Measurements from ENCODE around the gene ZNF536.

Gene ZNF536

DNA sequence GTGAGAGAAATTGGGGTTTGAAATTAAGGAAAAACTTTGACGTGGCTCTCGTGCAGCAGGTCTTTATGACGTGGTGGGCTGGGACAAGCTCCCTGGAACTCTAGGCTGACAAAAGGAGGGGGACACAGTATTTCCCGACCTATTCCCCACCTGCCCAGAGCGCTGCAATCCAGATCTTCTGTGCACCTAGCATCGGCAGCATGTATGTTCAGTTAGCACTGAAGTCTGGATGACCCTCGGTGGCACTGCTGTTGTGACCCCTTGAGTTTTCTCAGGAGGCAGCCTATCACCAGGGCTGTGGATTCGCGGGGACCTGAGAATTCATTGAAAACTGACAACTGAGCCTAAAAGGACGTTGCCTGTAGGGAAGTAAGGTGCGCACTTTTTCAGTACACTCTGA lies 9.1 kb upstream of the ZNF536 start:
- DNase-seq (ENCODE audit: low read depth) = no peak

DNA sequence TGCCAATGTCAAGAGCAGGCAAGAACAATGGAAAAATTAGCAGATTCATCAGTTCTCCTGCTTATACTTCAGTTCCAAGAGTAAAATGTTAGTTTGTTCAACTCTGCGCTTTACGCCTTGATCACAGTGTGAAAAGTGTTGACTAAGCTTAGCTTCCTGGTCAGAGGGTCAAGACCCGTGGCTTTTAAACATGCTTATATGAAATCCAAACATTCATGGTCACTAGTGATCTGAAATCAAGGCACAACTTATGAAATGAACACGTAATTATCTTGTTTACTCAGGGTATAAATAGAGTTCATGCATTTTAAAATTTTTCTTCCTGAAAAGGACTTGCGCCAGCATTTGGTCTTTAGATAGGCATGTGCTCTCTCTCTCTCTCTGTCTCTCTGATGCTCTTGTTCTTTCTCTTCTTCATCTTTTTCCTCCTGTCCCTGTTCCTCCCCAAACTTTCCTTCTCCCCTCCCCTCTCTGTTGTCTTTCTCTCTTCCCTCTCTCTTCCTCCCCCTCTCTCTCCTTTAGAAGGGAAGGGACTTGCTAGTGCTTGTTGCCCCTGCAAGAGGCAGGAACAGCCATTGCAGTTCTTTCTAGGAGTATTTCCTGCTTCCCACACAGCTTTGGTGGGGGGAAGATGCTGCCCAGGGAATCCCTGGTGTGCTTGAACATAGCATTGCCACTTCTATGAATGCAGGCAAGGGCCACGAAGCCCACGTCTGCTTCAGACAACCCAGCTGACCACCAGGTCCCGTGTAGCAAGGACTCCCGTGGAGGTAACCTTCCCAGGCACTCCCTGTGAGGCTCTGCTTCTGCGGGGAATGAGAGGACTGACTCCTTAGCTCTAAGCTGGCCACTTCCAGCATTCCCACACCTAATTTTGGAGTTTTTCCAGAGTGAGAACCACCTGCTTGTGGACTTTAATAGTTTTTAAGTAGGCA lies 7.1 kb upstream of the ZNF536 start:
- DNase-seq (ENCODE audit: low read depth) = no peak

DNA sequence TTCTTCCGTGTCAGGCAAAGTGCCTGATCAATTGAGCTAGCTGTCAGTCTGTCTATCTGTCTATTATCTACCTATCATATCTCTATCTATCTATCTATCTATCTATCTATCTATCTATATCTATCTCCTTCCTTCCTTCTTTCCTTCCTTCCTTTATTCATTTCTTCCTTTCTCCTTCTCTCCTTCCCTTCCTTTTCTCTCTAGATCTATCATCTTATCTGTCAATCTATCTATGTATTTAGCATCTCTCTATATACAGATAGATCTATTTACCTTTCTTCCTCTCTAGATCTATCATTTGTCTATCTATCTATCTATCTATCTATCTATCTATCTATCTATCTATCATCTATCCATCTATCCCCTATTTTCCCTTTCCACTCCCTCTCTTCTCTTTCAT lies 5.9 kb upstream of the ZNF536 start:
- no peak for DNase-seq (ENCODE audit: low read depth)

DNA sequence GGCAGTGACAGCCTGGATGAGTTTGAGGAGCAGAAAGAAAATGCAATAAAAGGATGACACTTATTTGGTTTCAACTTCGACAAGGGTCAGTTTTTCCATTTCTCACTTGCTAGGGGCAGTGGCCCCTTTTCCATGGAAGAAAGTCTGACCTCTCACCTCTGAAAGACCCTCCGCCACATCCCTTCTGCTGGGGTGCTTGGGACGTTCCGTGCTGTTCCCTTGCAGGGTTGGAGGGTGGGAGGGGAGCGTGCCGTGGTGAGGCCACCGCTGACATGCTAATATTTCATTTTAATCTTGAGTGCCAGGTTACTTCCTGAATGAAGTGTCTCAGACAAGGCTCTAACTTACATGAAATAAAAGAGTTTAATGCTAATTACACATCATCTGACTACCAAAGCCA lies 5.2 kb upstream of the ZNF536 start:
- DNase-seq (ENCODE audit: low read depth) = no peak

DNA sequence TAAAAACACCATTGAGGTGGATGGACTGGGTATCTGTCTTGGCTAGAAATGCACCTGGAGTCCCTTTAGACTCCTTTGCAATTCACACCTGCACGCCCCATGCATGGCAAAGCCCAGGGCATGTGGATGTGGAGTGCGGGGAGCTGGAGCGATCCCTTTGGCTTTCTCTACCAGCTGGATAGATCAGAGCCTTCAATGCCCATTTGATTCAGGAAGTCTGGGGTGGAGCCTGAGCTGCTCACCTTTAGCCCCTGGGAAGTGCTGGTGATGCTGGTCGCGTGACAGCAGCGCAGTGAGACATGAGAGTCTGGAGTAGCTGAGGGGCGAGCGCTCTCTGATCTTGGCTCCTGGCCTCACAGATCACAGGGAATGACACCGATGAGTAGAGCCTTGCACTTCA lies 4.8 kb upstream of the ZNF536 start:
- no peak for DNase-seq (ENCODE audit: low read depth)

DNA sequence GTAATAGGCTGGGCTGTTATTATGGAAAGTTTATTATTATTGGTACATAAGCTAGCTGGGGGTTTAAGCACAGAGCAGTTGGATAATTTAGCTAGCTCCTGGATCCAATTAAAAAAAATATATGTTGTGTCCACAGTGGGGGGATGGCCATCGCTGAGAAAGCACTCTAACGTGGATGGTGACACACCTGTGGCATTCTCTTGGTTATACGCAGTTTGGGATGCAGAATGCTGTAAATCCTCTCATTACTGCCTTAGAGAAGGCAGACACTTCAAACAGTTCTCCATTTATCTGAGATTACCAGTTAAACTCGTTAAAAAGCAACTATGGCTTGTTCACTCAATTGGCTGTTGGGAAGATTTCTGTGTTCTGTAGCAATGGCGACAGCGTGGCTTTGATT lies 2.4 kb upstream of the ZNF536 start:
- no peak for DNase-seq (ENCODE audit: low read depth)

DNA sequence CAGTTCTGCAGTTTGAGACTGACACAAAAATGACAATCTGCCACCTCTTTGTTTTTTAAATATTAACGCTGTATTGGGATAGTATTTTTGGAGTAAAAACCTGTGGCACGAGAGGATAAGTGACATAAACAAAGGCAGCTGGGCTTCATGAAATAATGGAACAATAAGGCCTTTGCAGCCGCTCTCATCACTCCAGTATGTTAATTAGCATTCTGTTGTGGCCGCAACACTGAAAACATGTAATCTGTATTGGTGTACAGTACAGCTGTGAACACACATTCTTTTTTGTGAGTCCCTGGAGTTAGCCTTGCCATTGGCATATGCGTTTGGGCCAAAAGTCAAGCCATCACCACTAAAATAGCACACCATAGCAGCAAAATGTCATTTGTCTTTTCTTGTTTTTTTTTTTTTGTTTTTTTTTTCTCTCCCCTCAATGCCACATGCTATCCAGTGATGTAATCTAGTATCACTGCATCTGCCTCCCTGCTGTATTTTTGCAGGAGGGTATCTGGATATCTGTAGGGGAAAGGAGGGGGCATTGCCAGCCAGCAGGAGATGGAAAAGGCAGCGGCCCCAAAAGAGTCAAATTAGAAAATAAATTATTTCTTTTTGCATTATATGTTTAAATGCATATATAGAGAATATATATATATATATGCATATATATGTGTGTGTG lies 885 bp upstream of the ZNF536 start:
- DNase-seq (ENCODE audit: low read depth) = no peak

DNA sequence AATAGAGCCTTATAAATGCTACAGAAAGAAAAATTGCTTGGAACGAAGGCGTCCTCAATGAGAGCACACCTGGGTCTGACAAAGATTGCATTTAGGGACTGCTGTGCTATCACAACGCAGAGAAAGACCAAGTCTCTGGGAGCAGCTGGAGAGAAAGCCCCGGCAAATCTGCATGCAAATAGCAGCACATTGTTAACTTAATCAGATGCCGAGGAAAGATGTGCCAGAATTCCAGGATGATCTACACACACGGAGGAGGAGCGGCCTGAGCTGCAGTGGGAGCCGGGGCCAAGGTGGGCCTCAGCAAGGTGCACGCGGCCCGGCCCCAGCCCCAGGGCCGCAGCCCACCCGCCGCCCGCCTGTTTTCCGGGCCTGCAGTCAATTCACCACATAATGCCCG lies 1.4 kb downstream of the ZNF536 start:
- no peak for DNase-seq (ENCODE audit: low read depth)

DNA sequence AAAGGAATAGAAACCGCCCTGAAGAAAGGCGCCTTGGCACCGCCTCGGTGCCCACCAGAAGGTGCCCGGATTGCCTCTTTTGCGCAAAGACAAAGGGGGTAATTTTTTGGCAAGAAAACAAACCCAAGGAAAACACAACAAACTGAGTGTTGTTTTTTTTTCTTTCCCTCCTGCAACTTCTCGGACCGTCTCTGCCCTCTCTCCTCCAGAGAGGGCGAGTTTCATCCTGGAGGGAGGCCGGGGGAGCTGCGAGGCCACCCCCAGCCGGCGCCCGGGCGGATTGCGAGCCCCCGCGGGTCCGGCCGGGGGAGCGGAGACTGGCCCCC lies 2.3 kb downstream of the ZNF536 start:
- DNase-seq (ENCODE audit: low read depth) = no peak

DNA sequence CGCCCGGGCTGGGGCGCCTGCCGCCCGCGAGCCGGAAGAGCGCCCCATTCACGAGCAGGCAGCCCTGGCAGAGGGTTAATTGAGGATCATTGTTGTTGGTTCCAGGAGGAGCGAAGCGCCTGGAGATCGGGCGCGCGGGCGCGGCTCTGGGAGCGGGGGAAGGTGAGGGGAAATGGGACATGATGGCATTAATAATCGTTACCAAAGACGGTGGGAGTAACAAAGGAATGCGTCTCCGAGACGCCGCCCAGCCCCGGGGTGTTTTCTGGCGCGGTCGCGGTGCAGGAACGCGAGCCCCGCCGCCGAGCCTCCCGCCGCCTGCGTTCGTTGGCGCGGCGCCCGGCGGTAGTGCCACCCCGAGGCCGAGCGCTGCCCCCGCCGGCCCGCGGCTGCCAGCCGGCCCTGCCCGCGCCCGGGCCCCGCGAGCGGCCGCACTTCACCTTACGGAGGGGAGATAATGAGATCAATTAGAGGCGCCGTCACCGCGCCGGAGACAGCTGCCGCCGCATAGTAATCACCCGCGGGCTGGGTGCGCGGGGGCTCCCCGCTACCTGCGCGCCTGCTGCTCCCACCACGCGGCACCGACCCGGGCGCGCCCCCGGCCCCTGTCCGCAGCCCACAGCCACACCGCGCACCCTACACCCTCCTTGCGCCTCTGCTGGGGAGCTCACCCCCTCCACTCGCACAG lies 2.8 kb downstream of the ZNF536 start:
- no peak for DNase-seq (ENCODE audit: low read depth)

DNA sequence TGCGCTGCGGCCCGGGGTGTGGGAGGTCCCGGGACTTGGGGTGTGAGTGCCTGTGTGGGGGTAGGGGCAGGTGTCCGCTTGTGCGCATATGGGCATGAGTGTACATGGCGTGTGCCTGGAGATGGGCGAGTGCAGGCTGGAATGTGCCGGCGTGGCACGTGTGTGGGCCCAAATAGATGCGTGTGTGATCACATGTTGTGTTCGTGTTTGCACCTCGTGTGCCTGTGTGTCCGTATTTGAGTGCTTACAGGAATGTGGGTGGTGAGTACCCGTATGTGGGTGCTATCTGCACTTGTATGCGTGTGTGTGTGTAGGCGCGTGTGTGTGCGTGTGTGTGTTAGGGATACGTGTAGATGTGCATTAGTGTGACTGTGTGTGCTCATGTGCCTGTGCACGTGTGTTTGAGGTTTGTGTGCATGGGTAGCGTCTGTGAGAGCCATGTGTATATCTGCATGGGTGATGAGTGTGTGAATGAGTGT lies 3.4 kb downstream of the ZNF536 start:
- no peak for DNase-seq (ENCODE audit: low read depth)

DNA sequence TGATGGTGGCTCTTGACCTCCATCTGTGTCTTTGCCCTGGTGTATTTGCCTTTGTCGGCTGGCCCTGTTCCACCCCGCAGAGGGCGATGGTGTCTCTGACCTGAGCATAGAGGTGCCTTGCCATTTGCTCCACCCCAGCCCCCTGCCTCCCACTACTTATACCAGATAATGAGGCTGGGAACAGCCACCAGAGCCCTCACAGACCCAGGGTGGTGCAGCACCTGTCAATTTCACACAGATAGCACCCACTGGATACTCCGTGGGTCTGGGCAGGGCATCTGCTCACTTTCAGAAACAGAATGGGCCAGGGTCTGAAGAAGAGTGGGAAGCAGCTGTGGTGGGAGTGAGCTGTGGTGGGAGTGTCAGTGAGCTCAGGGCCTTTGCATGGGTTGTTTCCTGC lies 4.1 kb downstream of the ZNF536 start:
- no peak for DNase-seq (ENCODE audit: low read depth)

DNA sequence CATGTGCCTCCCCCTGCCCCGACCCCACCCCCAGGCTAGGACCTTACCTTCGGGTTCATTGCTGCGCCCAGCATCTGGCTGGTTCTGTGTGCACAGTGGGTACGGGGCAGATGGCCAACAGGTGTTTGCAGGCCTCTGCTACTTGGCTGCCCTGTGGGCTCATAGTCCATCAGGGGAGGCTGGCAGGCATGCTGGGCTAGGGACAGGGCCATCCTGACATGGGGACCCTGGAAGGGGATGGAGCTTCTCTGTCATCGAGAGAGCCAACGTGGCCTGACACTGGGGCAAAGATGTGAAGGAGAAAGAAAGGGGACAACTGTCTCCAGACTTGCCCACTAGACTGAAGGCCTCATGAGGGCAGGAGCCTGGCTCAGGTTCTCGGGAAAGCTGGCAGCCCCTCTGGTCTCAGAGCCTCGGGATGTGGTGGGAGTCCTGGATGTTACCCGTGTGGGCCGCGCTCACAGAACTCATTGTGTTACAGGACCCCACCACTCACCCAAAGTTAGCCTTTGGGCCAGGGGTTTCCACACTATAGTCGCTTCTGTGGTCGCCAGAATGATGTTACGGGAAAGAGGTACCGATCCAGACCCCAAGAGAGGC lies 4.7 kb downstream of the ZNF536 start:
- DNase-seq (ENCODE audit: low read depth) = no peak

DNA sequence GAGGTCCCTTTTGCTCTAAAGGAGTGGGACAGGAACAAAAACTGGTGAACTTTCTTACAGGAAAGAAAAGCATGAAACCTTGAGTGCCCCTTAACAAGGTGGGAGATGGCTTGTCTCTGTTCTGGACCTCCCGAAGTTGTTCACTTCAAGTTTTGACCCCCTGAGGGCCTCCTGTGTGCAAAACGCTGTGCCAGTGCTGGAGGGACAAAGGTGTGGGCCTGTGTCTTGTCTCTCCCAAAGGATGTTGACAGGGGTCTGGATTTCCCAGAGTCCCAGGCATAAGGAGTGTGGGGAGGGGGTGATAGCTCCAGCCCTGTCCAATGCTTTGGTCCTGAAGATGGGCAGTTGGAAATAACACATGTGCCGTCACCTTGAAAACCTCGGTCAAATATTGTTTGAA lies 6.5 kb downstream of the ZNF536 start:
- no peak for DNase-seq (ENCODE audit: low read depth)

DNA sequence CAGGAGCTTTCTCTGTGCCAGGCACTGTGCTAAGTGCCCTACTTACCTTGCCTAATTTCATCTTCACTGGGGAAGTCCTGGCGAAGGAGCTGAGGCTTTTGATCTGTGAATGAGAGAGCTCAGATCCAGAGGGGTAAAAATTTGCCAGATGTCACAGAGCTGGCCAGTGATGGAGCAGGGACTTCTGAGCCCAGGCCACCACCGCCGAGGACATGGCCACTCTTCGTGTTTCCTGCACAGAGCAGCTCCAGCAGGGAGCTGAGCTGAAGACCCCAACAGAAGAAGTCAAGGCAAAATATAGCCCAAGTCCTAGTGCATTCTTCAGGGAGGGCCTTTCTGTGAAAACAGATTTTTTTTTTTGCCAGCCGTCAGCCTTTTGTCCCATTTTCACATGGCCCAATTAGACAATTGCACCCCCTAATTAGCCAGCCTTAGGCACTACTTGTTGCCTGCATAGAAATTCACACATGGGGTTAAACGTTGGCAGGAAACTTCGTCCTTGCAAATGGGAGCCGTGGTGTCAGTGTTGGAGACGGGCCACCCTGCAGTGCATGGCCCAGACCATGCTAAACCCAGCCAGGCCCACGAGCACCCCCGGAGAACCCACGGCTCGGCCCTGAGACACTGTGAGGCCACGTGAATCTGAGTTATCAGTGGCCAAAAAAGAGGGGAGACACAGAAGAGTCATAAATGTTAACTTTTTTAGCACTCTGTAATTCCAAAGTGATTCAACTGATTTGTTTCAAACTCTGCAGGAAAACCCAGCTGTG lies 7.8 kb downstream of the ZNF536 start:
- DNase-seq (ENCODE audit: low read depth) = no peak

DNA sequence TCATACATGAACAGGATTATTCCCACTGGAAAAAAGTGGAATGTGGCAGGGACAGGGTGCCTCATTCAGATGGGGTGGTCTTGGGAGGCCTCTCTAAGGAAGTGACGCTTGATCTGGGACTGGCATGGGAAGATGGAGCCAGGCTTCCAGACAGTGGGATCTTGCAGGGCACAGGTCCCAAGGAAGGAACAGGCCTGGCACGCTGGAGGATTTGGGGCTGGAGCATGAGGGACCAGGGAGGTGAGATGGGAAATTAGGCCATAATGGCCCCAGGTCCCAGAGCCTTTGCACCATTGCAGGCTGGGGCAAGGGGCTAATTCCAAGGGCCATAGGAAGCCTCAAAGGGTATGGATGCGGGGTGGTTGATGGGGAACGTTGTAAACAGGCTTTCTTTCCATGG lies 9.2 kb downstream of the ZNF536 start:
- DNase-seq (ENCODE audit: low read depth) = no peak

DNA sequence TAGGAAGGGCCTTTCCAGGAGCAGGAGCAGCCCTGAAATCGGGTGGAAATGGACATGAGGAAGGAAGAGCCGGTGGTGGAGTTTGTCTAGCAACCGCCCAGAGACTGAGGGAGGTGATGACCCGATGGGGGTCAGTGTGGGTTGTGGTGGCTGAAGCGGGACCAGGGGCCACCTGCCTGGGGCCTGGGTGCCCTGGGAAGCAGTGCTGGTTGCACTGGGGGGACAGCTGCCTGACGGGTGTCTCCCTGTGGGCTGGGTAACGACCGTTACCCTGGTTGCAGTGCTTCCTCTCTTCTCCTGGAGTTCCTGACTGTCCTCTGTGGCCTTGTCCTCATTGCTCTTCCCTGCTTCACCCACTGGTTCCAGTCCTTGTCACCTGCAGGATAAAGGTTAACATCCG lies 13.0 kb downstream of the ZNF536 start:
- DNase-seq (ENCODE audit: low read depth) = no peak

DNA sequence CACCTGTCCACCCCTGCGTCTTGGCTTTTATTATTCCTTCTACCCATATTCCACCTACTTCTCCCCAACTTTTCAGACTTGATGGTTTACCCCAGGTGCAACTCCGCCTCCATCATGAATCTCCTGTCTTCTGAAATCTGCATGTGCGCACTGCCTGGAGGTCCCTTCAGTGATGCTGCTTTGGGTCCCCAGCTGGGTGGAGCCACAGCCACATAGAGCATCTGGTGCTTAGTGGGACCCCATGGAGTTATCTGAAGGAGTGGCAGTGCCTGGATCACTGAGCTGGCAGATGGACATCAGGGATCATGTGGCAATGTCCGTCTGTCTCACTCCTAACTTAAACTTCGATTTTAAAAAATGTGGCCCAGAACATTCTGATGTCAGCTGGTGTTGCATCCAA lies 13.5 kb downstream of the ZNF536 start:
- DNase-seq (ENCODE audit: low read depth) = no peak

DNA sequence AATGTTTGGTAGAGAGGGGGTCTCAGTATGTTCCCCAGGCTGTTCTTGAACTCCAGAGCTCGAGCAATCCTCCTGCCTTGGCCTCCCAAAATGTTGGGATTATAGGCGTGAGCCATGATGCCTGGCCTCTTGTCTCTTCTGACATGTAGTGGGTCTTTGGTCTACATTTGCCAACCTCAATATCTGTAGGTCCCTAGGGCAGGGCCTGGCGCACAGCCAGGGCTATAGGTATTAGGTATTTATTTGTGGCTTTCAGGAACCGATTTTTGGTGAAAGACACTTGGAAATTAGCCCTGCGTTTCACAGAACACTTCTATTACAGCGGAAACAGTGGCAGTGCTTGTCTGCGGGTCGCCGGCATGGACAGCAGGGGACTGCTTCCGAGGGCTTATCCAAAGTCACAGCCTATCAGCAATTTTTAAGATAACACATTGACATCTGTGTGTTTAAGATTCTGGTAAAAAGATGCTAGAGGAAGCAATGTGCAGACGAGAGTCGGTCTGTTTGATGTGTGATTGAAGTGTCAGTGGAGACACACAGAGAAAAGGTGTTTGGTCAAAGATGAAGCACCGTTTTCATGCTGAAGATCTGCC lies 14.5 kb downstream of the ZNF536 start:
- DNase-seq (ENCODE audit: low read depth) = no peak

DNA sequence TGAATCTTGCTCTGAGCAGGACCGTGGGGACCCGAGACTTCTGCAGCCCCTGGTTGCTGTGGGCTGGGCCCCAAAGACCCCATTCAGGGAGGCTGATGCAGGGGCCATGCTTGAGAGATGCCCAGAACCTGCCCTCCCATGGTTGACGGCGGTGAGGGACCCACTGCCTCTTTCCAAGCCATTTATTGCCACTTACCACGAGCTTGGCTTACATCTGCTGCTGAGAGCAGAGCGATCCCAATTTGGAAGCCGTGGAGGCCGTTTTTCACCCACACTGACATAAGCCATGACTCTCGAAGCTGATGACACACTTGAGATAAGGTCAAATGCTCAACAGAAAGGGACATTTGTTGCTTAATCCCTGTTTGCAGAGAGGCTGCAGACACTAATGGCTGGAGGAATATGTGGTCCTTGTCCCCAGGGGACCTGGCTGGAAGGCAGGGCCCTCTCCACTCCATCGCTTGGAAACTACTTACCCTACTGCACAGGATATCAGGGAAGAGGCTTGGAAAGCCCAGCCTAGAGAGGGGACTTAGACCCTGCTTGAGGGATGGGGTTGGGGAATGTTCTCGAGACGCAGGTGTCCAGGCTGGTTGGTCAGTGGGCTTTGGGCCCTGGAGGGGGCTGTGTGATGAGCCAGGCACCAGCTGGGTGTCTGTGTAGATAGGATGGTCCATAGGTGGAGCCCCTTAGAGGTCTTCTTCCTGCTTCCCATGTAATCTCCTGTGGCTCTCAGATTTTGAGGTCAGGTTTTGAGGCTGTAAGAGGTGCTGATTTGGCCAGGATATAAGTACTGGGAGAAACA lies 15.3 kb downstream of the ZNF536 start:
- no peak for DNase-seq (ENCODE audit: low read depth)

DNA sequence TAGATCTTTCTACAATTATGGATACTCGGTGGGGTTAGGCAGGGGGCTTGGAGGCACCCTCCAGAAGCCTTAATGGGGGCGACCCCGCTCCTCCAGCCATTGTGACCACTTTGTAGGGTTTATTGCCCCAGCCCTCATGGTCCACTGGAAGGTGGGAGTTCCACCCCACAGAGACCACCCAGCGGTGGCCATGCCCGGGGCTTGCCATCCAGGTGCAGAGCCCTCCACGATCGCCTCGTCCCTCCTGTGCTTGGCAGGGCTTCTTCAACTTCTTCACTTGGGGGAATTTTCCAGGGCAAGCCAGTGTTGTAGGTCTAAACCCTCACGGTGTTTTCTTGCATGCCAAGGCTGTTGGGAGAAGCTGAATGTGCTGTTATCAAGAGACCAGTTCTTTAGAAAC lies 16.1 kb downstream of the ZNF536 start:
- DNase-seq (ENCODE audit: low read depth) = no peak

Data from activated T-cell treated with anti-CD3 and anti-CD28 coated beads for 48 hours (primary cell).